ENCODE measurements around the gene NDUFC1. TPM values are rescaled to one million over a fixed set of nuclear protein-coding genes. Genes with fewer than 3 reads are reported as not detected.

The NDUFC1 gene
- 46.4 and 74.5 TPM in 2 replicates for total RNA-seq

DNA sequence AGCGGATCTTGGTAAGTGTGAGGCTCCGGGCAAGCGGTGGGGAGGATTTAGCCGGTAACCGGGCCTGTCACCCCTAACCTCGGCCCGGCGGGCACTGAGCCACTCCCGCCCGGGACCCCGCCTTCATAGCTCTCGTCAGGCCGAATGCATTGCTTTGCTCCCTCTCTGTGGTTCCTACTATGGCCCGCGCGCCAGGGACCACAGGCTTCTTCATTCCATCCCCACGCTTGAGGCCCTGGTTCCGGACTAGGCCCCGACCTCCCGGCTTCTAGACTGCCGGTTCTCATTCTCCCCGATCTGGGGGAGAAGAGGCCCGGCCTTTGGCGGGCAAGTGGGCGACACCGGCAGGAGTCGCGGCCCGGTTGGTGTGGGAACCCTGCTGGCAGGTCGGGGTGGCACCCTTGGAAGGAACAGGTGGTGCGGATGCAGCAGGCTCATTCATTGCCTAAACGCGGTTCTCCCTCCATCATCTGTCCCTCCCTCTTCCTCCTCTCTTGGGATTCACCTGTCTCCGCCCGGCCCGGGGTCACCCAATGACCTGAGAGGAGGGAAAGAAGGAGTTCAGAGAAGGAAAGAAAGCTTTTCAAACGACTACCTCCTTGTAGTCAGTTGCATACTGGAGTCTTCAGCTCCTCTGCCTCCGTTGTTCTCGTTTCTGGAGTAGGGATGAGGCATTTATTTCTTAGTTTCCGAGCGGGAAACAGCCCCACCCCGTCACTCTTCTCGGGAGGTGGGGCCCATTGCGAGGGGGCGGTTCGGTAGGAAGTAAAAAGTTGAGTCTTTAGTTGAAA lies at the start of gene NDUFC1:
NDUFC1 (minus strand) TSS at position 657 of the 791 bp plus-strand sequence. CDS start 6,679 bp downstream, outside the sequence.

DNA sequence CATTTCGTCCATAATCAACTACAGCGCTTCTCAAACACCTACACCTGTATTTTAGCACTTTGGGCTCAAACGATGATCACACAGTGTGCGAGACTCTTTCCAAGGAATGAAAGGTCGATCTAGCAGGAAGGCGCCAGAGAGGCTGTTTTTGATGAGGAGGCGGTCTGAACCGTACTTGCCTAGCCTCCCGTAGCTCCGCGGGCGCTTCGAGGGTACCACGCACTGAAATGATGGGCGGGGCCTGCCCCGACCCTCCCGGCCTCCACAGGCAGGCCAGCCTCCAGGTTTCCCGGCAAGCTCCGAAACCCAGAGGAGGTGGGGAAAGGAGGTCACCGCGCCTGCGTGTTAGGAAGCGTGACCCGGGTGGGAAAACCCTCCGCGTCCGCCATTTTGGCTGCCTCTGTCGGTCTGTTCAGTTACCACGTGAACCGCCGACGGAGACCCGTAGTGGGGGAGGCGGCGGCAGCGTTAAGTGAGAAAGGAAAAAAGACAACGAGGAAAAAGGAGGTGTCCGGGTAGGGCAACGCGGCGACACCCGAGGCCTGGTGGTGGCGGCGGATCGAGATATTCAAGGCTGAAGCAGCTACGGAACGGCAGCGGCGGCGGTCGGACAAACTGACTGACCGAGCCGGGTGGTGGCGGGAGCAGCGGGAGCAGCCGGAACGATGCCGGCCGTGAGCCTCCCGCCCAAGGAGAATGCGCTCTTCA lies 1.0 kb downstream of the NDUFC1 start, which contains the start of gene NAA15:
NAA15 (plus strand) TSS at position 393 of the 708 bp plus-strand sequence; CDS start at position 666, 273 bp downstream.

DNA sequence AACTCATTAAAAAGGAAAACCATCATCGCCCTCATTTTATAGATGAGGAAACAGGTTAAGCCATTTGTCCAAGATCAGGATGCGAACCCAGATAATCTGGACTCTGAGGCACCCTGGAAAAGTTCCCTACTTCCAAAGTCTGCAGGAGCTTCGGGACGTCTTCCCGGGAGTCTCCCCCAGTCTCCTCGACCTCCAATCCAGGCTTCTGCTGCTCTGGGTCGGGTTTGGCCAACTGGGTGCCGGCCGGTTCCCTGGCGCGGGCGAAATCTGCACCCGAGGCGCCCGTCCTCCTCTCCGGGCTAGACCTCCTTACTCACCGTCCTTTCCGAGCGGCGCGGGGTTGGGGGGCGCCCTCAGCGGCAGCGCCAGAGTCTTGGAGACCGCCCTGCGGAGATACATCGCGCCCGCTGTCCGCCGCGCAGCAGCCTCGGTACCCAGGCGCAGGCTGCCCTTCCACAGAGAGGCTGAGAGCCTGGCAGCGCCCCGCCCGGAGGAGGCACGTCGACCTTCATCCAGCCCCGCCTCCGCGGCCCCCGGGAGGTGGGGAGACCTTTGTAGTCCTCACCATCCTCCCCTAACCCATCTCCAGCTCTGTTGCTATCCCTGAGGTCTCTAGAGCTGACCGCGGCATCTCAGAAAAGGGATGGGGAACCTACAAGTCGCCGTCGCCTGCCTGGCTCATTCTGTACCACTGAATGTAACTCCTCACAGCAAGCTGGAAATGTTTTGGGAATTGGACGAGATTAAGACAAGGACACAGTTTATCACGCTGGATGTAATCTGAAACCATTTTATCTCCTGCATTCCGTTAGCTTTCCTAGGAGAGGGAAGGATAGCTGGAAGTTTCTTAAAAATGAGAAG lies 22.3 kb downstream of the NDUFC1 start, which contains the start of gene MGARP:
MGARP (minus strand) TSS at position 466 of the 861 bp plus-strand sequence; CDS start at position 399, 67 bp downstream.

Other genes starting within 250 kb of the NDUFC1 start
- gene ELF2, start 125.3 kb downstream of the NDUFC1 start, total RNA-seq, result 36.4 and 45.1 TPM in 2 replicates
- gene MGARP, start 22.3 kb downstream of the NDUFC1 start, total RNA-seq, result 0.49 and 0.94 TPM in 2 replicates
- gene NAA15, start 972 bp downstream of the NDUFC1 start, total RNA-seq, result 16.7 and 30.1 TPM in 2 replicates
- 15.5 and 22.7 TPM in 2 replicates for gene RAB33B, start 151.6 kb upstream of the NDUFC1 start, total RNA-seq